Peyer's patch (tissue), 4 donors: ENCODE results near the gene SH3D21. TPM values are rescaled to one million over a fixed set of nuclear protein-coding genes. Genes with fewer than 3 reads are reported as not detected.
A peak's percentile ranks its signal among the peaks of the same experiment; 100 is the strongest.

Source experiments
- DNase-seq, 3 donors: peaks; one replicate each; pipeline ENCODE4 v3.0.0-alpha.2; 2017 to 2019
- H3K27ac ChIP-seq, 4 donors: fragments of 200-600 bp; sonication (generic); one replicate each; pipeline ENCODE4 v1.5.1; 2016 to 2019
- H3K27me3 ChIP-seq, 2 donors: fragments of 200-600 bp; sonication (generic); one replicate each; pipeline ENCODE4 v1.5.1; 2019
- H3K36me3 ChIP-seq, 3 donors: fragments of 200-600 bp; sonication (generic); one replicate each; pipeline ENCODE4 v1.5.1; 2016 to 2019
- H3K4me1 ChIP-seq, 4 donors: fragments of 200-600 bp; sonication (generic); one replicate each; pipeline ENCODE4 v1.5.1; 2016 to 2019
- H3K4me3 ChIP-seq, 4 donors: fragments of 200-600 bp; sonication (generic); 1 replicate in 3 of 4; 2 replicates in 1 of 4; pipeline ENCODE4 v1.5.1; 2016 to 2019; ENCODE audit warnings: mild to moderate bottlenecking in 1 of 4
- H3K9me3 ChIP-seq, 4 donors: fragments of 200-600 bp; sonication (generic); one replicate each; pipeline ENCODE4 v1.5.1; 2016 to 2019; ENCODE audit warnings: mild to moderate bottlenecking in 1 of 4
- CTCF ChIP-seq, 6 experiments: fragments of 450-650 bp in 4 of 6; fragments of 200-600 bp in 2 of 6; sonication (generic) in 1 of 6; IDR thresholded peaks; one replicate each; pipeline ENCODE4 v1.5.1; 2017 to 2019; ENCODE audit warnings: antibody characterized with exemption in 6 of 6, mild to moderate bottlenecking in 3 of 6, moderate library complexity in 1 of 6
- POLR2A ChIP-seq, 2 donors: fragments of 450-650 bp; IDR thresholded peaks; one replicate each; pipeline ENCODE4 v1.5.1; 2017; ENCODE audit warnings: antibody characterized with exemption in 2 of 2, mild to moderate bottlenecking in 2 of 2, moderate library complexity in 2 of 2
- total RNA-seq, 4 donors: library from RNA; depleted of rRNA; stranded (reverse); fragments of >200 nt; gene quantifications; one replicate each; pipeline ENCODE4 v1.1.0, GENCODE V29; 2016

Gene SH3D21
- total RNA-seq, 4 donors from 2014 or later = 20.6 to 75.9 (median 24.8) TPM

- peak overlapping the region in 3 of 4 donors; percentile 32 to 86 (median 62) for H3K27ac ChIP-seq
- peaks cover 0 to 70% (median 0%) of the 10 kb centered on the region in 3 donors for H3K36me3 ChIP-seq
- TF ChIP-seq CTCF (IDR thresholded peaks at IDR 0.05) = no peak
- no peak for TF ChIP-seq POLR2A (IDR thresholded peaks at IDR 0.05)
Measured at GRCh38 chr1:36301220-36301619, 4.9 kb upstream of the SH3D21 start.

GRCh38 chr1:36303244-36303643 lies 2.9 kb upstream of the SH3D21 start:
- Histone ChIP-seq H3K4me1 (peaks cover 5 to 28% (median 7%) of the 10 kb centered on the region in 4 donors), H3K36me3 (peaks cover 0 to 50% (median 0%) of the 10 kb centered on the region in 3 donors), H3K27me3 (no peaks in the 10 kb centered on the region), H3K4me3 (no peak overlapping the region), H3K9me3 (no peaks in the 10 kb centered on the region), H3K27ac (no peak overlapping the region)
- DNase-seq = no peak
- TF ChIP-seq CTCF (IDR thresholded peaks at IDR 0.05) (no peak), POLR2A (IDR thresholded peaks at IDR 0.05) (no peak)

More at GRCh38 chr1:36301220-36301619, 4.9 kb upstream of the SH3D21 start:
- Histone ChIP-seq H3K4me3 (no peak overlapping the region), H3K27me3 (no peaks in the 10 kb centered on the region), H3K9me3 (no peaks in the 10 kb centered on the region), H3K4me1 (peaks cover 3 to 21% (median 5%) of the 10 kb centered on the region in 4 donors)
- DNase-seq = no peak

GRCh38 chr1:36303650-36304360 lies 2.4 kb upstream of the SH3D21 start:
- peak in 1 of 3 donors; percentile 44 for DNase-seq
- TF ChIP-seq POLR2A (IDR thresholded peaks at IDR 0.05) (no peak), CTCF (IDR thresholded peaks at IDR 0.05) (no peak)
- no peak overlapping the region for H3K27ac ChIP-seq
- no peaks in the 10 kb centered on the region for H3K9me3 ChIP-seq
- H3K27me3 ChIP-seq = no peaks in the 10 kb centered on the region
- H3K4me1 ChIP-seq = peaks cover 5 to 28% (median 7%) of the 10 kb centered on the region in 4 donors
- H3K4me3 ChIP-seq = no peak overlapping the region
- peaks cover 0 to 44% (median 0%) of the 10 kb centered on the region in 3 donors for H3K36me3 ChIP-seq

- H3K4me1 ChIP-seq = peaks cover 5 to 28% (median 7%) of the 10 kb centered on the region in 4 donors
- no peaks in the 10 kb centered on the region for H3K9me3 ChIP-seq
- peak in 2 of 3 donors; percentile 32 to 54 for DNase-seq
- H3K36me3 ChIP-seq = peaks cover 0 to 38% (median 0%) of the 10 kb centered on the region in 3 donors
- H3K27ac ChIP-seq = peak overlapping the region in 2 of 4 donors; percentile 87 to 95
- no peaks in the 10 kb centered on the region for H3K27me3 ChIP-seq
- H3K4me3 ChIP-seq = no peak overlapping the region
- TF ChIP-seq POLR2A (IDR thresholded peaks at IDR 0.05) = no peak
- no peak for TF ChIP-seq CTCF (IDR thresholded peaks at IDR 0.05)
Measured at GRCh38 chr1:36304521-36304920, 1.6 kb upstream of the SH3D21 start.

GRCh38 chr1:36304970-36305914 lies 926 bp upstream of the SH3D21 start:
- peak overlapping the region; percentile 85 to 95 (median 90) for H3K27ac ChIP-seq
- H3K4me3 ChIP-seq = peak overlapping the region in 1 of 4 donors; percentile 84
- DNase-seq = peak in 1 of 3 donors; percentile 76
- no peaks in the 10 kb centered on the region for H3K27me3 ChIP-seq
- TF ChIP-seq CTCF (IDR thresholded peaks at IDR 0.05) (no peak), POLR2A (IDR thresholded peaks at IDR 0.05) (peak; percentile 44 to 61)
- H3K36me3 ChIP-seq = peaks cover 0 to 38% (median 0%) of the 10 kb centered on the region in 3 donors
- H3K9me3 ChIP-seq = no peaks in the 10 kb centered on the region
- peaks cover 5 to 28% (median 7%) of the 10 kb centered on the region in 4 donors for H3K4me1 ChIP-seq
